Stimulated activated naive CD4-positive, alpha-beta T cell treated with Interleukin-2 at 50 U/mL for 16 hours (primary cell): Measurements from ENCODE around the gene DLG2.
"Not testable (repeated sequence)": the region's sequence is repeated elsewhere in the genome, so short reads cannot be mapped to it uniquely, and the experiment has no call there.

Source experiments
- DNase-seq: peaks from one replicate; lab custom pipeline; 2025; lab: John Stamatoyannopoulos, UW

The DLG2 gene

GRCh38 chr11:84901991-84902390, 725.2 kb downstream of the DLG2 start:
- DNase-seq, result no peak

GRCh38 chr11:84899740-84900139, 727.4 kb downstream of the DLG2 start:
- no peak for DNase-seq

GRCh38 chr11:84899134-84899533, 728.0 kb downstream of the DLG2 start:
- no peak for DNase-seq

GRCh38 chr11:84894666-84895065, 732.5 kb downstream of the DLG2 start:
- DNase-seq, result no peak

- no peak for DNase-seq
These were observed 736.5 kb downstream of the DLG2 start for GRCh38 chr11:84890676-84891075.

GRCh38 chr11:84889556-84889955, 737.6 kb downstream of the DLG2 start:
- DNase-seq, result no peak

- no peak for DNase-seq
These were observed 740.0 kb downstream of the DLG2 start for GRCh38 chr11:84887055-84887629.

GRCh38 chr11:84886344-84886743, 740.8 kb downstream of the DLG2 start:
- DNase-seq, result no peak

- DNase-seq, result no peak
These were observed 742.3 kb downstream of the DLG2 start for GRCh38 chr11:84884836-84885235.

GRCh38 chr11:84882056-84882455, 745.1 kb downstream of the DLG2 start:
- no peak for DNase-seq

- DNase-seq, result no peak
These were observed 756.0 kb downstream of the DLG2 start for GRCh38 chr11:84871116-84871515.

GRCh38 chr11:84870486-84870885, 756.7 kb downstream of the DLG2 start:
- no peak for DNase-seq

GRCh38 chr11:84866922-84867321, 760.2 kb downstream of the DLG2 start:
- DNase-seq, result no peak

- no peak for DNase-seq
These were observed 761.2 kb downstream of the DLG2 start for GRCh38 chr11:84865791-84866535.

GRCh38 chr11:84865257-84865656, 761.9 kb downstream of the DLG2 start:
- DNase-seq, result no peak

- DNase-seq, result no peak
These were observed 769.4 kb downstream of the DLG2 start for GRCh38 chr11:84857746-84858145.

- DNase-seq, result no peak
These were observed 771.5 kb downstream of the DLG2 start for GRCh38 chr11:84855508-84856245.

GRCh38 chr11:84854498-84854880, 772.7 kb downstream of the DLG2 start:
- no peak for DNase-seq

- DNase-seq, result no peak
These were observed 773.2 kb downstream of the DLG2 start for GRCh38 chr11:84853841-84854497.

- no peak for DNase-seq
These were observed 779.3 kb downstream of the DLG2 start for GRCh38 chr11:84847842-84848241.

GRCh38 chr11:84840201-84840600, 786.9 kb downstream of the DLG2 start:
- not testable (repeated sequence) for DNase-seq

- no peak for DNase-seq
These were observed 789.6 kb downstream of the DLG2 start for GRCh38 chr11:84837402-84838069.
